Kidney epithelial cell (primary cell): ENCODE results near the gene KCNIP4. TPM values are rescaled to one million over a fixed set of nuclear protein-coding genes. Genes with fewer than 3 reads are reported as not detected.

Experiments used
- DNase-seq: peaks from one replicate; pipeline ENCODE4 v3.0.0-alpha.2; 2010; ENCODE audit warnings: low read depth
- H3K27me3 ChIP-seq: 2 replicates; pipeline ENCODE4 v1.6.0; 2011; ENCODE audit warnings: low read length; ENCODE audit not compliant: control insufficient read depth, insufficient read depth
- H3K36me3 ChIP-seq: 2 replicates; pipeline ENCODE4 v1.5.1; 2011; ENCODE audit warnings: low read length; ENCODE audit not compliant: control insufficient read depth, insufficient read depth
- H3K4me3 ChIP-seq: 2 replicates; pipeline ENCODE4 v1.5.1; 2011; ENCODE audit warnings: low read depth, mild to moderate bottlenecking, control low read depth, low read length
- CTCF ChIP-seq: IDR thresholded peaks from 2 replicates; pipeline ENCODE4 v1.5.1; 2011; ENCODE audit warnings: mild to moderate bottlenecking, moderate library complexity, low read length, control low read depth, inconsistent platforms; ENCODE audit not compliant: insufficient read depth, poor library complexity, severe bottlenecking
- total RNA-seq: library from RNA; depleted of rRNA; stranded (reverse); fragments of >200 nt; gene quantifications from 2 replicates; pipeline ENCODE4 v1.2.3, GENCODE V29; 2015

The KCNIP4 gene
- total RNA-seq, 1 donor from 2014 or later, result 5.5 TPM

- H3K4me3 ChIP-seq, result no peak overlapping the region
- H3K36me3 ChIP-seq, result no peaks in the 10 kb centered on the region
- DNase-seq, result no peak
- TF ChIP-seq CTCF, result no peak
- no peaks in the 10 kb centered on the region for H3K27me3 ChIP-seq
These were observed 1066.1 kb downstream of the KCNIP4 start for GRCh38 chr4:20882500-20882899.

DNA sequence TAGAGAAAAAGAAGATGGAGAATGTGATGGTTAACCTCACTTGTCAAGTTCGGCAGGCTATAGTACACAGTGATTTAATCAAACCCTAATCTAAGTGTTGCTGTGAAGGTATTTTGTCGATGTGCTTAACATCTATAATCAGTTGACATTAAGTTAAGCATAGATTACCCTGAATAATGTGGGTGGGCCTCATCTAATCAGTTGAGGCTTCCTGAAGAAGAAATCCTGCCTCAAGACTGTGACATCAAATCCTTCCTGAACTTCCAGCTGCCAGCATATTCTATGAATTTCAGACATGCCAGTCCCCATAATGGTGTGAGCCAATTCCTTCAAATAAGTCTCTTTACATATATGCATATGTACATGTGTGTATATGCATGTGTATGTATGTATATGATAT is 1066.9 kb downstream of the KCNIP4 start:
- Histone ChIP-seq H3K27me3 (no peaks in the 10 kb centered on the region), H3K36me3 (no peaks in the 10 kb centered on the region), H3K4me3 (no peak overlapping the region)
- no peak for DNase-seq
- TF ChIP-seq CTCF, result no peak

GRCh38 chr4:20878806-20879205 is 1069.8 kb downstream of the KCNIP4 start:
- Histone ChIP-seq H3K27me3 (no peaks in the 10 kb centered on the region), H3K36me3 (no peaks in the 10 kb centered on the region), H3K4me3 (no peak overlapping the region)
- no peak for DNase-seq
- TF ChIP-seq CTCF, result no peak

DNA sequence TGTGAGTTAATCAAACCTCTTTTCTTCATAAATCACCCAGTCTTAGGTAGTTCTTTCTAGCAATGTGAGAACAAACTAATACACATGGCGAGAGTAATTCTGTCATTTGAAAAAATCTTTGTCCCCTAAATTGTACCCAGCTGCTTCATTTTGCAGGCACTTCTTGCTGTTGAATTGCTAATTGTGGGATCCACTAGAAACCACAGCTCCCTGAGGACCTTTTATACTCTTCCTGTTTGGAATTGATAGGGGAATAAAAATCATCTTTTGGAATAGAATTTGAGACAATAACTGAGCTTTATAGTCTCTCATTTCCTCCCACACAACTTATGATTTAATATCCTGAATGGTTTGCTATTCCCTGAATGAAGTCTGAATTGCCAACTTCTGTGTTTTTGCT is 1078.1 kb downstream of the KCNIP4 start:
- Histone ChIP-seq H3K27me3 (no peaks in the 10 kb centered on the region), H3K4me3 (no peak overlapping the region), H3K36me3 (no peaks in the 10 kb centered on the region)
- no peak for DNase-seq
- no peak for TF ChIP-seq CTCF

GRCh38 chr4:20868108-20868507 is 1080.5 kb downstream of the KCNIP4 start:
- DNase-seq, result no peak
- no peaks in the 10 kb centered on the region for H3K36me3 ChIP-seq
- H3K27me3 ChIP-seq, result no peaks in the 10 kb centered on the region
- no peak overlapping the region for H3K4me3 ChIP-seq
- no peak for TF ChIP-seq CTCF

DNA sequence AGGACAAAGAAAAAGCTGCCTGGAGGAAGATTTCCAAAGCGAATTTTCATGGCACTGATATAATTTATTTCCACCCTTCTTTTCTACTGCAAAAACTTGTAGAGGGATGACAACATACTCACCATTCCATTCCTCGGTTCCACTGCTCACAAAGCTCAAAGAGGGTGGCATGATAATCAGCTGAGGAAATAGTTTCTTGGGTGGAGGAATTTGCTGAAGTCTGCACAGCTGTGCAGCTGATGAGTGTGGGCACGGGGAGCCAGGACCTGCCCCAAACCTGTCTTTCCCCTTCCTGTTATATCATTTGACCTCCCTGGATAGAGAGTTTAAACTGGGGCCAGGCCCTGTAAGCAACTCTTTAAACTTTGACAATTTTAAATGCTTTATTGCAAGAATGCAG is 1087.7 kb downstream of the KCNIP4 start:
- Histone ChIP-seq H3K27me3 (no peaks in the 10 kb centered on the region), H3K36me3 (no peaks in the 10 kb centered on the region), H3K4me3 (no peak overlapping the region)
- DNase-seq, result no peak
- TF ChIP-seq CTCF, result no peak
